Measurements from ENCODE around the gene EGFL7.
A peak's percentile ranks its signal among the peaks of the same experiment; 100 is the strongest.

Gene EGFL7

GRCh38 chr9:136685790-136686533 lies 23.2 kb downstream of the EGFL7 start:
- no peak for DNase-seq (ENCODE audit: low read depth, low spot score)

DNA sequence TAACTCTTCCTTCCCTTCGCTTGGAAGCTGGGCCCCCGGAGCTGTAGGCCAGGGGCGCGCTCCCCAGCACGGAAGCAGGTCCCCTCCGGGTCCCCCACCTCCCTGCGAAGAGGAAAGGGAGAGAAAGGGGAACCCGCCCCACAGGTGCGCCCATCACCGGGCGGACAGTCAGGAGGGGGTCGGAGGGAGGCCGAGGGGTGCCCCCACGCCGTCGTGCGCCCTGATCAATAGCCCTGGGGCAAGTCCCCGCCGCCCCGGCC lies 23.7 kb downstream of the EGFL7 start:
- no peak for DNase-seq (ENCODE audit: low read depth, low spot score)

DNA sequence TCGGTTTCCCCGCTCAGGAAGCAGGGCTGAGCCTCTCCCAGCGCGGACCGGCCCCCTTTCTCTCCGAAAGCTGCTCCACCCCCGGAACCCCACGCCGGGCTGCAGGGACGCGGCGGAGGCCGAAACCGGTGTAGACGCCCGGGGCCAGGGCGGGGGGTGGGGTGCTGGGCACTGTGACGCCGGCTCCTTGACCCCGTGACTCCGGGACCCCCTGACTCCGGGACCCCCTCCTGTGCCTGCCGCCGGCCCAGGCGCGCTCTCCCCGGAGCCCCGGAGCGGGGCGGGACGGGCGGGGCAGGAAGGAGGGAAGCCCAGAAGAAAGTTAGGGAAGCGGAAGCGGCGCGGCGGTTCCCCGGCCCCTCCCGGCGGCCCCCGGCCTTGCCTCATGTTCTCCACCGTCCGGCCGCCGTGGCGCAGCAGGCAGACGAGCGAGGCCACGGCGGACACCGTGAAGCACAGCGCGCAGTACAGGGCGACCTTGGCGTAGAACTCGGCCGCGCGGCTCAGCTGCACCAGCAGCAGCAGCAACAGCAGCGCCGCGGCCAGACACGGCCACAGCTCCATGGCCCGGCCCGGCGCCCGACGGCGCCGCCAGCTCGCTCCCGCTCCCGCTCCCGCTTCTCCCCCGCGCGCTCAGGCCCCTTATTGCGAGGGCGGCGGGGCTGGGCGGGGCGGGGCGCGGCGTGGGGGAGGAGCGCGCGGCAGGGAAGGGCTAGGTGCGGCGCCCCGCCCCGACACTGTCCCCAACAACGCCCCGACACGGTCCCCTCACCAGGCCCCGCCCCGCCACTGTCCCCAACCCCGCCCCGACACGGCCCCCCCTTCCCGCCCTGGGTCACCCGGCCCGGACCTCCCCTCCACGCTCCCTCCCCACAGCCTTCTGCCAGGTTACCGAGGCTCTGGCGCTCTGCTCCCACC lies 24.3 kb downstream of the EGFL7 start, which contains the start of gene AGPAT2:
Gene AGPAT2 (minus strand): TSS at position 664 of the 918 bp plus-strand sequence. CDS start 100 bp downstream, at position 564.
- DNase-seq (ENCODE audit: low read depth, low spot score) = peak; percentile 44

- no peak for DNase-seq (ENCODE audit: low read depth, low spot score)
Observed at GRCh38 chr9:136687721-136688223, 25.1 kb downstream of the EGFL7 start.

DNA sequence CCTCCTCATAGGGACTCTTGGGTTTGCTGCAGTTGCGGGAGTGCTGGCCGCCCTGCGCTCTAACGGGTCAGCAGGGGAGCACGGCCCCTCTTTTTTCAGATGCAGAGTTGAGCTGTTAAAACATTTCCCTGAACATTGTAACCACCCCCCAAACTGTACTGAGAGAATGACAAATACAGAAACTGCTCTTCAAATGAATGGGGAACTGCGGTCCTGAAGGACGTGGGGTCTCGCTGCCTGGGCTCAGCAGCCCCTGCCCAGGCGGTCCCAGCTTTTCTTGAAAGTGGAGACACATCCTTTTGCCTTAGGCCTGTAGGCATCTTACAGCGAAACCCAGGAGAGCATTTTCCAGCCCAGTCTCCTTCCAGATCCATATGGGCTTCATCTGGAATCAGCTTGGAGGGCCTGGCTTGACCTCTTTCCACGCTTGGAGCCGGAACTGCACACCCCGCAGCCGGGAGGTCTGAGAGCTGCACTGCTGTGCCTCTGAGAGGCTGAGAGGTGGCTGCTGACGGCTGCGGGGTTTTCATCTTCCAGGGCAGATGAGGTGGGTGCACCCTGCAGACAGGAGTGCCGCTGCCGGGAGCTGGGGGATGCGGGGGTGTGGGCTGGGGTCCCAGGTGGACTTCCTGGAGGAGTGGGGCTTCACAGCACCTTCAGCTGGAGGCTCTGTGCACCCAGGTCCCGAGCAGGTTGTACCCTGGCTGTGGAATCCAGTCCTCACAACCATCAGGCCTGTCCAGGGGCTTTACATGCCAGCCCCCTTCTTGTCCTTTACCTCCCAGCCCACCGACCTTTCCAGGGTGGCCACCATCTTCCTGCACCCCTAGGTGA lies 25.8 kb downstream of the EGFL7 start:
- DNase-seq (ENCODE audit: low read depth, low spot score) = no peak

- DNase-seq (ENCODE audit: low read depth, low spot score) = no peak
Observed at GRCh38 chr9:136689108-136689460, 26.4 kb downstream of the EGFL7 start.

GRCh38 chr9:136690104-136690805 lies 27.5 kb downstream of the EGFL7 start:
- no peak for DNase-seq (ENCODE audit: low read depth, low spot score)

DNA sequence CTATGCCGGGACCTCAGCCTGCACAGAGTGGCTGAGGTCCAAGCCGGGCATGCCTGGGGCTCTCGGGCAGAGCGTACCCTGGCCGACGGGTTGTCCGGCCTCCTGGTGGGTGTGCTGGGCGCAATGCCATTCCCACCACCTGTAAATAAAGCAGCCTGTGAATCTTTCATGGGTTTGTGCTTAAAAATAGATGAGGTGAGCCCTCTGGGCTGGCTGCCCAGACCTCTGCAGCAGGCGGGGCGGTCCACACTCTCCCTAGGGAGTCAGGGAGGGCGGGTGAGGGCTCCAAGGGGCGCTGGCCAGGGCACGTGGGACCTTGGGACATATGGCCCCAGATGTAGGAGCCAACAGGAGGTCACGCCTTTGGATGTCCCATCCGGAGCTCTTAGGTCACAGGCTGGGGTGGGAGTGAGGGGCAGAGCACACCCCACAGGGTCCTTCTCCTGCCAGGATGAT lies 28.1 kb downstream of the EGFL7 start:
- no peak for DNase-seq (ENCODE audit: low read depth, low spot score)

DNA sequence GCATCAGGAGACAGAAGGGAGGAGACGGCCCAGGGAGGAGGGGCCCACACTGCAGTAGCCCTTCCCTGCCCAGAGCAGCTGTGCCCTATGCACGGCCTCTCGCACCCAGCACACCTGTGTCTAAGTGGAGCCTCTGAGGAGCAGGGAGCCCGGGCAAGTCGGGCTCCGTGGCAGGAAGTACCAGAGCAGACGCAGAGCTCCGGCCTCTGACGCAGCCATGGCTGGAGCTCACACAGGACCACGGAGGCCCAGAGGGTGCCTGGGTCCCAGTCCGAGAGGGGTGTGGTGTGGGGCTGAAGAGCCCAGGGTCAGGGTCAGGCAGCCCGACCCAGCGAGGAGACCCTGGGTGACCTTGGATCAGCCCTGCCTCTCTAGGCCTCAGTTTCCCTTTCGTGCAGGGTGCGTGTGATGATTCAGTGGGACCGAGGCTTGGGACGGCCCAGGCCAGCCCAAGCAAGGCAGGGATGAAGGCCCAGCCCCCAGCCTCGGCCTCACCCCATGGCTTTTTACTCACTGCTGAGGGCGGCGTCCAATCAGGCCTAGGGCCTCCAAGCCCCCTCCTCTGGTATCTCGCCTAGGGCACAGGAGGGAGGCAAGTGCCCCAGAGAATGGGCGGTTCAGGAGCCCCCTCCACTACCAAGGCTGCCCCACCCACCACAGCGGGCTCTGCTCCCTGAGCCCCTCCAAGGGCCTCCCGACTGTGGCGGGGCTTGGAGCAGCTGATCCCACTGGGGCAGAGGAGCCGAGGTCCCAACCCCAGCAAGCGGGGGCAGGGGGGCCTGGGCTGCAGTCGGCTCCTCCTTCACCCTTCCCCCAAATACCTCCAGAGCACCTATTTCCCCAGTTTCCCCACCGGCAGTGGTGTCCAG lies 28.8 kb downstream of the EGFL7 start:
- DNase-seq (ENCODE audit: low read depth, low spot score) = peak; percentile 40

DNA sequence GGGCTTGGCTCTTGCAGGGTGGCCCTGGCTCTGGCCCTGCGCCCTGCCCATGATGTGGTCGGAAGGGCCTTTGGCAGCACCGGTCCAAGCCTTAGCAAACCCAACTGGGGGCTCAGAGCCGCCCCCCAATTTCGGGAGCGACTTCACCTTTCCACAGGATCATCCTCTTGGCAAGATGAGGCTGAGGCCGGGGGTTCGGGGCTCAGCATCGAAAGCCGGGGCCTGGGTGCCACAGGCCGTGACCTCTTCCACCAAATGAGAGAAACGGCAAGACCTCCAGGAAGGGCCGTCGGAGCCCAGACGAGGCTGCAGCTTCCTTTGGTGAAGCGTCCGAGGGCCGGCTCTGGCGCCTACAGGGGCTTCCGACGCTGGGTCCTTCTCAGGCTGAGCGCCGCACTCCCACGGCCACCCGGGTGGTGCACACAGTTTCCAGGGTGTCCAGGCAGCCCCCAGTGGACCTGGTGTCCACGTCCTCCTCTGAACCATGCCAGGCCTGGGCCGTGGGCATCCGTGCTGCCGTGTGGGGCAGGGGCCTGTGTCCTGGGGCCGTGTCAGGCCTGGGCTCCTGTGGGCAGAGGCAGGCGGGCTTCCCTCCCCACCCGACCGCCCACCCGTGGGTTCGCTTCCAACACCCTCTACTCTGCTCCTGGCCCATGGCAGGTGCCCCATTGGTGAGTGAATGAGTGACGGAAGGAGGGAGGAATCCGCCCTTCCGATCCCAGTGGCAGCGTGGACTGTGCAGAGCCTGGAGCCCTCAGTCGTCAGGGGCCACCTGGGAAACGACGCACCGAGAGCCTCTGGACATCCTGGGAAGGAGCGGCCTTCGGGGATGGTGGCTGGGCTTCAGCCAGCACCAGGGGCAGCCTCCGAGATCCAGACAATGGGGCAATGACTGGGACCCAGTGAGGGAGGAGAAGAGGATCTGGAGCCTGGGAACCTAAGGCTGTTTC lies 29.7 kb downstream of the EGFL7 start:
- DNase-seq (ENCODE audit: low read depth, low spot score) = no peak

GRCh38 chr9:136693135-136693489 lies 30.4 kb downstream of the EGFL7 start:
- no peak for DNase-seq (ENCODE audit: low read depth, low spot score)

GRCh38 chr9:136693490-136694162 lies 30.9 kb downstream of the EGFL7 start:
- DNase-seq (ENCODE audit: low read depth, low spot score) = peak; percentile 40

DNA sequence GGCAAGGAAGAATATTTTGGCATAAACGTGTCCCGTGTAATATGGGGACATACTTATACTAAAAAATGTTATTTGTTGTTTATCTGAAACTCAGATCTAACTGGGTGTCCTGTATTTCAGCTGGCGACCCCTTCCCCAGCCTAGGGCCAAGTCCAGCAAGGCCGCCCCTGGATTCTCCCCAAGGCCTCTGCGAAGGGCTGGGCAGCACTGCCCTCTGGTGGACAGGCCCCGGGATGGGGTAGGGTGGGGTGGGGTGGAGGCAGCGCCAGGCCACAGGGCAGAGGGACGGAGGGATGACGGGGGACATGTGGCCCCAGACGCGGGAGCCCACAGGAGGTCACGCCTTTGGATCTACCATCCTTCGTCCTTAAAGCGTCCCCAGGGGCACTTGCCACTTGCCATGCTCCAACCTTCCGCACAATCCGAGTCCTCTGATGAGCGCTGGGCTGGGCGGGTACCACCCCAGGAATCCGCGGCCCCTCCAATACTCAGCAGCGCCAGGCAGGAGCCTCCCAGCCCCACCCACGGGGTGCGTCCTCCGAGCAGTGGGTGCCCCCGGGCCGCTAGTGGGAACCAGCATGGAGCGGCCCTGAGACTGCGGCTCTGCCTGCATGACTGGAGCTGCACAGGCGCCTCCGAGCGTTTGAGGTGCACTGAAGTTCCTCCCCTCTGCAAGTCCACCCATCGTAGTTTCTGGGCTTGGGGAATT lies 31.6 kb downstream of the EGFL7 start:
- DNase-seq (ENCODE audit: low read depth, low spot score) = peak; percentile 67

DNA sequence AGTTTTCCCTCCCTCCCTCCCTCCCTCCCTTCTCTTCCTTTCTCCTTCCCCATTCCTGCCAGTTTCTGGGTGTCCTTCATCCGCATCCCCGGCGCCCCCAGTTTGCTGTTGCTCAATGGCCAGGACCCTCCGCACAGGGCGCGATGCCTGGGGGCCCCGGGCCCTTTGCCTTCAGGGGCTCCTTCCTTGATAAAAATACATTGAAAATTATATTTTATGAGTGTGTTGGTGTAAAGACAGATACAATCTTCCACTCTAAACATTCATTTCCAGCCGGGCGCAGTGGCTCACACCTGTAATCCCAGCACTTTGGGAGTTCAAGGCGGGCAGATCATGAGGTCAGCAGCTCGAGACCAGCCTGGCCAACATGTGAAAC lies 32.1 kb downstream of the EGFL7 start:
- no peak for DNase-seq (ENCODE audit: low read depth, low spot score)

DNA sequence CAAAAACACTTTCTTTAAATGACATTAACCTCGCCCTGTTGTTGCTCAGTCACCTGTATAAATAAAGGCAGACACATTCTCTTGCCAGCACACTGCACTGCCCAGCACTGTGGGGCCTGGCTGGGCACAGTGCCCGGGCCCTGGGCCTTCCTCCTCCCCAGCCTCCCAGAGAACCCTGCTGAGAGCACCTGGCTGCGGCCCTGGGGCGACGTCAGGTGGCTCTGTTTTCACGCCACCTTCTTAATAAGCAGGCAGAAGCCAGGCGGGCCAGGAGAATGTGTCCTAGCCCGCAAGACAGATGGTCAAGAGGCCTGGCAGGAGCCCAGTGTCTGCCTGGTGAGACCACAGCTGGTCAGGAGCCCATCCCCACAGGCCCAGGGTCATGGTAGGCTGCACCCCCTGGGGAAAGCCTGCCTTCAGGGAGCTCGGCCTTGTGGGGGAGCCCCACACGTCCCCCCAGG lies 32.7 kb downstream of the EGFL7 start:
- no peak for DNase-seq (ENCODE audit: low read depth, low spot score)

DNA sequence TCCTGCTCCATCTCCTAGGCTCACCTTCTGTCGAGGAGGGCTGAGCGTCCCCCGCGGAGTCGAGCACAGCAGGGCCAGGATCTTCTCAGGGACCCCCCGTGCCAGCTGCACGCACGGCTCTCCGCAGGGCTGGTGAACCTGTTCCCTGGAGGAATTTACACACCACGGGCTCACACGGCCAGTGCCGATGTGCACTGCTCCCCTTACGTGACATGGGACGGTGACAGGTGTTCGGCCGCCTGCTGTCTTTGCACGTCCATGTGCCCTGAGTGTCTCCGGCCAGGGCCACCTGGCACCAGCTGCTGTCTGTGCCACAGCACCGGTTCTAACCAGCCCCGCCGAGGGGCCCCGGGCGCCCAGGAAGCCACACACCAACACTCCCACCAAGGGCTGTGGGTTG lies 33.2 kb downstream of the EGFL7 start:
- no peak for DNase-seq (ENCODE audit: low read depth, low spot score)

DNA sequence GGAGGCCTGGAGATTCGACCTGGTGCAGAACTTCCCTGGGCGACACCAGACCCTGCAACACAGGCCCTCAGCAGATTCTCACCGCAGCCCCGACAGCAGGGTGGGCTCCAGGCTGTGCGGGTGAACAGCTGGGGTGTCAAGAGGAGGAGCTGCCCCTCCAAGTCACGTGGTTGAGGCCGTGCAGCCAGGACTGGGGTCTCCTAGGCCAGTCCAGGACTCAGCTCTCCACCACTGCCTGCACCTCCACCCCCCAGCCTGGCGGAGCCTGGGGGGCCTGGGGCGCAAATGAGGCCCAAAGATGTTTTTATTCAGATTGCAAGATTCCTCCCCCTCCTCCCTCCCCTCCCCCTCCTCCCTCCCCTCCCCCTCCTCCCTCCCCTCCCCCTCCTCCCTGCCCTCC lies 33.8 kb downstream of the EGFL7 start:
- no peak for DNase-seq (ENCODE audit: low read depth, low spot score)

All from ELF-1 (cell line).